HG02678 (cell line): Measurements from ENCODE around the gene HOPX.
"Not testable (repeated sequence)": the region's sequence is repeated elsewhere in the genome, so short reads cannot be mapped to it uniquely, and the experiment has no call there.

ENCODE experiments used
- ATAC-seq: cut with Tn5 transposase; IDR thresholded peaks from one replicate; pipeline ENCODE4 v1.9.1; 2021; ENCODE audit warnings: mild to moderate bottlenecking, moderate library complexity; ENCODE audit not compliant: unreplicated experiment

The HOPX gene

DNA sequence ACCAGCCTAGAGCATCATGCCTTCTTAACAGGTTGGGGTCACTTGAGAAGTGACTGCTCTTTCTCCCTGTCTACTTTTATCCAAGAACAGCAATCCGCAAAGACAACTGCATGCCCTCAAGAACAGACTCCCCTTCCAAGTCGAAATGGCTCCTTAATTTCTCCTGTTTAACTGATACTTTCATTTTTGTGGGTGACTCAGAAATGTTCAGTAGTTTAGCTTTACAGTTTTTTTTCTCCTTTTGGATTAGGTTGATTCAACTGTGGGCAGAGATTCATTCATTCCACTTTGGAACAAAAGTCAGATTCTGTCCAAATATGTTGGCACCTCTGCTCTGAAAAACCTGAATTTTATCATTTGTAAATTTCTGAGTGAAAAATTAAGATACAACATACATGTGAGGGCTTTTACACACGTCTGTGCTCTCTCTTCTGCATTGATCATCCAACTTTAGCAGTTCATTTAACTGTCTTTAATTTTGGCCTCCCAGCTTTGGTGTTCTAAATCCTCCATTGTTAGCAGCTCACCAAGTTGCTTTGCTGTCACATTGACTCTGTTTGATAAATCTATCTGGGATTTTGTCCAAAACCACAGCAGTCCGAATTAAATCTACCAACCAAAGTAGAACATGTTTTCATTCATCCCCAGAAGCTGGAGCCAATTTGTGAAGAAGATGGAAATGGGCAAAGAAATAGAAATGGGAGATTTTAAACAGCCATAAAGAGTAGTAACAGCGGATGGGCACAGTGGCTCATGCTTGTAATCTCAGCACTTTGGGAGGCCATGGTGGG, 50.0 kb downstream of the HOPX start:
- ATAC-seq: no peak

DNA sequence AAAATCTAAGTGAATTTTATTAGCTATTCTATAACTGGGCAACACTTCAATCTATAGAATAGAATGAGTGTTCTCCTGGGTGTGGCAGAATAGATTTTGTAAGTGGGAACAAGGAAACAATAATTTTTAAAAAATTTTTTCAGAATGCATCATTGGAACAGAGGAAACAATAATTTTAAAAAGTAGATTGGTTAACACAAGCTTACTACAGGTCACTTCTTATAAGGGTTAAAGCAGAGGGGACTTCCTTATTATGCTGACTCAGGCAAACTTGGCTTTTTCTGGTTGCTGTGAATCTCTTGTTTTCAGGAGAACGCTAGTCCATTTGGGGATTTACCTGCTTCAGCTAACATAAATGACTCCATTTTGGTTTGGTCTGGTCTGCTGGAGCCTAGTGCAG, 52.5 kb downstream of the HOPX start:
- ATAC-seq: no peak

DNA sequence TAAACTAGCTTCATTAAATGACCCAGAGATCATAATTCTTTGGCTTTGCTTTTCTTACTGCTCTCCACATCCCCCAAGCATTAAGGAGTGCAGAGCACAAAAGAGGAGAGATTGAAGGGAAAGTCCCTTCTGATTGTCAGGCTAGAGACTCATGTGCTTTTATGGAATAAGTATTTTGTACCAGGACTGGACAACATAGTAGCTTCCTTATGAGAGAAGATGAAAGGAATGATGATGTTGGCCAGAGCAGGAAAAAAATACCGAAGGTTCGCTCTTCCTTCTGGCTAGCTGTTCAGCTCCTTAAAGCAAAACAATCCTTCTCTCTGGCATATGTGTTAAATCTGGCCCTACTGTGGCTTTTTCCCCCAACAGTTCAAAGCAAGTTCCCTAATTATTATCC, 53.1 kb downstream of the HOPX start:
- ATAC-seq: no peak

DNA sequence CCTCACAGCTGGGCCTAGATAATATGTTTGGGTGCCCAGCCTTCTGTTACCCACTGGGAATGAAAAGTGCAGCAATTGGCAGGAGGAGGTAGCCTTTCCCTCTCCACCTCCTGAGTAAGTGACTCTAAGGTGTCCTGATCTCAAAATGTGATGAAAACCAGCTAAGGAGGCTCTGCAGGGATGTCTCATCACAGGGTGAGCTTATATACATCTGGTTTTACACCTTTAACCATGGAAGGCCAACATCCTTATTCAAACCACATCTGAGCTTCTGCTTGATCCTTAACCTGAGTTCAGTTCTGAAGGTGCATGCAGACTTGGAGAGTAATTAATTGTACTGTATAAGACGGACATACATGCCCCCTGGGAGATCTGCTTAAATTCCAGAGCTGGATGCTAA, 53.7 kb downstream of the HOPX start:
- ATAC-seq: no peak

DNA sequence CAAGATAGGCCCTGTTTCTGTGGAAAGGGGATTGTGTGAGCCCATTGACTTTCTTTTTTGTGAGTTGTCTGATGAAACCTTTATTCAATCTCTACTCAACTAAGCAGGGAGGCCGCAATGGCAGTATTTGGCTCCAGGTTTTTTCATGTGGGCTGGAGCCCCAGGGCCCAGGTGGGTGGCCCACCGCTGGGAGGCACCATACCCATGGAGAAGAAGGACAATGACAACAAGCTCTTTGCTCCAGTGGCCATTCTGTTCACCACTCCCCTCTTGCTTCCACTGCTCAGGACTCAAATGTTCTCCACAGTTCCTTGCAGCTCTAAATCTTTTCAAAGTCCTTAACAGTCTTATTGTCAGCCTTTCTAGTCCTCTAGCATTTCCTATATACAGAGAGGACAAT, 54.1 kb downstream of the HOPX start:
- no peak for ATAC-seq

DNA sequence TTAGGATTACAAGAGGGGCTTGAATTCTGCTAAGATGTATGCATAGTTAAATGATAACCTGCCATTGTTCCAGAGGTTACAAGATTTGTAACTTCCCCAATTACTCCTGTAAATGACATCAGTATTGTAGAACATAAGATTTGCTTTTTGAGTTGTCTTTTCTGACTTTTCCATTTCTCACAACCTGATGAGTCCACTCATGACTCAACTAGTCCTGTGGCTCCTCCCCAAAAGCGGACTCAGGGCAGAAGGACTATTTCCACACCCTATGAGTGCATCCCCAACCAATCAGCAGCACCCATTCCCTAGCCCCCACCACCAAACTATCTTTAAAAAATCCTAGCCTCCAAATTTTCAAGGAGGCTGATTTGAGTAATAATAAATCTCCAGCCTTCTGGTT, 54.7 kb downstream of the HOPX start:
- ATAC-seq: no peak

DNA sequence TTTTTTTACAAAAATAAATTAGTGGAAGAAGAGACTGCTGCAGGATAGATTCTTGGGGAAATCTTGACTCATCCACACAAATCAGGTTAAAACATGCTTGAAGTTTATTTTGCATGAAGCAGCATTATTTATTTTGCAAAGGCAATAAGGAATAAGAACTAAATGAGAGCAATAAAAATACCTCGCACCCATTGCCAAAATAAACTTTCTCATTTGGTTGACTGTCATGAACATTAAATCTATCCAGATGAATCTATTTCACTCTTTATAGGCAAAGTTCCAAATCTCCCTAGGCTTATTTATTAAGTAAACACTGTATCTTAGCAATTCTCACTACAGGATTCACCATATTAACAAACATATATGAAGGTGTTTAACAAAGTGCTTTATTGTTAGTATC, 58.9 kb downstream of the HOPX start:
- ATAC-seq: no peak

DNA sequence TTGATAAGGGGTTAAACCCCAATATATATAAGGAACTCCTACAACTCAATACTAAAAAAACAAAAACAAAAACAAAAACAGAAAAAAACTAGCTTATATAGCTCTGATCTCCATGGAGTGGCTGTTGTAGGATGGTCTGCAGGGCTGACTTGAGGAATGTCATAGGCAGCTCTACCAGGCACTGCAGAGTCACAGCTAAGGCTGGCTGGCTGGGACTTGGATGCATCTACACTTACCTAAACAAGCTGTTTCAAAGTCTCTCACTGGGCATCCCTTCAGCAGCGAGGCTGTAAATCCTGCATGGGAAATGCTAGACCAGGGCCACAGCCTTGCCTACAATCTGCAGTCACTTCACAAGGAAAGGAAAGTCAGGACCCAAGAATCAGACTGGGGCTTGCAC, 61.3 kb downstream of the HOPX start:
- ATAC-seq: no peak

DNA sequence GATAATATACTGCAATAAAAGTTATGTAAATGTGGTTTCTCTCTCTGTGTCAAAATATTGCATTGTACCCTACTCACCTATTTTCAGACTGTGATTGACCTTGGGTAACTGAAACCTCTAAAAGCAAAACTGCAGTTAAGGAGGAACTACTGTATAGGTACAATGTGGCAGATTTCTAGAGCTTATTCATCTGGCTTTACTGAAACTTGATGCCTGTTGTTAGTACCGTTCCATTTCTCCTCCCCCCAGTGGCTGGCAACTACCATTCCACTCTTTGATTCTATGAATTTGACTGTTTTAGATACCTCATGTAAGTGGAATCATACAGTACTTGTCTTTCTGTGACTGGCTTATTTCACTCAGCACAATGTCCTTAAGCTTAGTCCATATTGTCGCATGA, 61.9 kb downstream of the HOPX start:
- no peak for ATAC-seq

DNA sequence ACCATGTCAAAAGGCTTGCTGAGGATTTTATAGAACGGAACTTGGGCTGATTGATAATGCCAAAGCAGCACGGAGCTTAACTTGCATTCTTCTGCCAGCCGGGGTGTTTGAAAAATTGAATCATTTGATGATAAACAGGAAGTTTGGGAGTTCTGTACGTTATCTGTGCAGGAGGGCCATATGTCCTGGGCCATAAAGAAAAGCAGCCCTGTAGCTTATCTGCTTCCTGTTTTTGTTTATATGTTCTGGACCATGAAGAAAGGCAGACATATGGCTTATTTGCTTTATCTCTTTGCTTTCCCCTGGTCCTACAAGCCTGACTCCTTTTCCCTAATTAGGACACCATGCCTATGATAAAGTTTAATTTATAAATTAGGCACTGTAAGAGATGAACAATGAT, 62.4 kb downstream of the HOPX start:
- ATAC-seq: no peak

DNA sequence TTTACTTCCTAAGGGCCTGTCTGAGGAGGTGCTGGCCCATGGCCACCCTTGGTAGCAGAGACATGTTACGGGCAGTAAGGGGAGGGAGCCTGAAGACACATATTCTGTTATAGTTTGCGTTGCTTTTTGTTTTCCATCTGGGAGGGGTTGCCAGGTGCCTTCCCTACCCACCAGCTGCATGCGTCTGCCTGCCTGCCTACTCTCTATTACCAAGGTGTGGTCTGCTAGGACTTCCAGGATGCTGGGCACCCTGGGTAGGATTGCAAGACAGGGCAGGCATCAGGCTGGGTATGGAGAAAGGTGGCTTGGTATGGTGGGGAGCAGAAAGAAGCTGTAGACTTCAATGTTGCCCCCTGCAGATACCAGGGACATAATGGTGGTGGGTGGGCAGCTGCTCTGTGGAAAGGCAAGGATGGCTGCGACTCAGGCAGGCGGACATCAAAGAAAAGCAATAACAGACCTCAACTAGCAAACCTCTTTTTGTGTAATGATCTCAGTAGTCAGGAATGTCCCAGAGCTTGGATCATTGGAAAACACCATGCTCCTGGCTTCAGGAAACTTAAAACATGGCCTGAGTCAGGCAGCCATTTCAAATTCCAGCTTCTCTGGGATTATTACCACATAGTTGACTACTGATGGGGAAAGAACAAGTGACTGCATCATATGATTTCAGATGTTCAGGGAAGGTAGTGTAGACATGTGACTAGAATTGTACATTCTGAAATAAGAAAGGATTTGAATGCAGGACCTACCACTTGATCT, 67.8 kb downstream of the HOPX start:
- ATAC-seq: no peak

DNA sequence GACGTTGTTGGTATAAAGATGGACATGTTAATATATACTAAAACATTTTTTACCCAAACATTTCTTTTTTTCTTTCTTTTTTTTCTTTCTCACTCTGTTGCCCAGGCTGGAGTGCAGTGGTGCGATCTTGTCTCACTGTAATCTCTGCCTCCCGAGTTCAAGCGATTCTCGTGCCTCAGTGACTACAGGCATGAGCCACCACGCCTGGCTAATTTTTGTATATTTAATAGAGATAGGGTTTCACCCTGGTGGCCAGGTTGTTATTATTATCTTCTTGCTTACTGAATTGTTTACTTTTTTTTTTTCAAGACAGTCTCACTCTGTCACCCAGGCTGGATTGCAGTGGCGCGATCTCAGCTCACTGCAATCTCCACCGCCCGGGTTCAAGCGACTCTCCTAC, 68.8 kb downstream of the HOPX start:
- no peak for ATAC-seq

DNA sequence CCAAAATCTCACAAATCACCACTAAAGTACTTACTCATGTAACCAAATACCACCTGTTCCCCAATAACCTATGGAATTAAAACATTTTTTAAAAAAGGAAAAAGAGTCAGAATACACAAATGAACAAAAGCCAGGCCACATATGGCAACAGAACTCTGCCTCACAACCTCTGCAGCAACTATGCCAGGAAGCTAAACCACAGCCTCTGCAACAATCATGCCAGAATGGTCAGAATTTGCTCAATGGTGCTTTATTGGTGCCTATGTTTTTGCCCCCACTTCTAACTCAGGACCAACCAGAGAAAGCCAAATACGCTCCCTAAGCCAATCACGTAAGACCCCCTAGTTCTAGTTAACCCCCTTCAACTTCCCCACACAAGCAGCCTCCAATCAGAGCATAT, 69.6 kb downstream of the HOPX start:
- ATAC-seq: no peak

DNA sequence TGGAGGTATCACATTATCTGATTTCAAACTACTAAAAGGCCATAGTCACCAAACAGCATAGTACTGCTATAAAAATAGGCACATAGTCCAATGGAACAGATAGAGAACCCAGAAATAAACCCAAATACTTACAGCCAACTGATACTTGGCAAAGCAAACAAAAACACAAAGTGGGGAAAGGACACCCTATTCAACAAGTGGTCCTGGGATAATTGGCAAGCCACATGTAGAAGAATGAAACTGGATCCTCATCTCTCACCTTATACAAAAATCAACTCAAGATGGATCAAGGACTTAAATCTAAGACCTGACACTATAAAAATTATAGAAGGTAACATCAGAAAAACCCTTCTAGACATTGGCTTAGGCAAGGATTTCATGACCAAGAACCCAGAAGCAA, 70.9 kb downstream of the HOPX start:
- not testable (repeated sequence) for ATAC-seq

DNA sequence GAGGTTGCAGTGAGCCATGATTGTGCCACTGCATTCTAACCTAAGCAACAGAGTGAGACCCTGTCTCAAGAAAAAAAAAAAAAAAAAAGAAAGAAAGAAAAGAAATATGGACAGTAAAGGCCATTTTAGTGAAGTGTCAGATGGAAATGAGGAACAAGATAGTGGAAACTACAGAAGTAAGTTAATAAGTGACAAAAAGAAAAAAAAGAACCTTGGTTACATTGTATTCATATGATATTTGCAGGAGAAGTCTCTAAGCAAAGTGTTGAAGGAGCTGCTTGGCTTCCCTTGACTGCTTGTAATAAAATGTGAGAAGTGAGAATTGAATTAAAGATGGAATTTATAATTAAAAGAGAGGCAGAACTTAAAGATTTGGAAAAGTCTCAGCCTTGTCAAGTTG, 73.2 kb downstream of the HOPX start:
- no peak for ATAC-seq

DNA sequence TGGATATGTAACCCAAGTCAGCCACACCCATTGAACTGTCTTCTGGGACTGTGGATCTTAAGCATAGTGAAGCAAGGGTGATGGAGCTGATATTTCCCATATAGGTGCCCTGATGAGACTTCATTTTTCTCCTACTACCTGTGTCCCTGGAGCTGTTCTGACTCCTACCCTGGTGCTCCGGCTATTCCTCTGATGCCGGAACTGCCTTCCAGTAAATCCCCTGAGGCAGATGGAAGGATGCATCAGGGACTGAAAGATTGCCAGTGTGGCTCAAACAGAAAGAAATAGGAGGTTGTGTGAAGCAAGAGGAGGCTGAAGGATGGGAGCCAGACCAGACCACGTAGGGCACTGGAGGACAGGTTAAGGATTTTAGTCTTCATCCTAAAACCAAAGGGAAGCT, 74.7 kb downstream of the HOPX start:
- no peak for ATAC-seq

DNA sequence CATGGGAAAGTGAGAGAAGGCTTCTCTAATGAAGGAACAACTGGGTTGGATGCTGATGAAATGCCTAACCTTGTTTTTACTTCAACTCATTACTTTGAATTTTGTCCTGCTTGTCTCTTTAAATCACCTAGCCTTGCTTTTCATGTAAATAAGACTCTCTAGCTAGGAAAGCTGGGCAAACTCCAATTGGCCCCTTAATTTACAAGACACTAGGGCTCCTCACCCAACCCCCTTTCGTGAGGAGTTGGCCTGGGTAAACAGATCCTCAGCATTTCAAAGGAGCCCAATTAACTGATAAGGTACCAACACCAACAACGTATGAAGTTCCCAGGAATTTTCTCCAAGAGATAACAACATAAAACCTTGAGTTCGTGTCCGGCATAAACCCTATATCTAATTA, 75.6 kb downstream of the HOPX start:
- ATAC-seq: not testable (repeated sequence)

DNA sequence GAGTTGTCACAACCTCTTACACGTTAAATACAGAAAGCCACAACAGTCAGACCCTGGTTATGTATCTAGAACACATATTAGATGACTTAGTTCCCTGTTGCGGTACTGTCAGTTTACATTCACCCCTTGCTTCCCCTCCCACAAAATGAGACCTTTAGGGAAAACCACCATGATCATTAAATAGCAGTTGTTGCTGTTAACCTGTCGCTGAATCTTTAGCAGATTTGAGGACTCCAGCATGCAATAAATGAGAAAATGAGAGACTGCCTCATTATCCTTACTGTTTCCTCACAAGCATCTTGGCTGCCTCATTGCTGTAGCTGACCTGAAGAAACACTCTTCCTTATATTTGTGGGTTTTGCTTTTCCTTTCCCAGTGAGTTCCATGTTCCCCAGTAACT, 77.8 kb downstream of the HOPX start:
- ATAC-seq: no peak
